ENCODE measurements around the gene C10orf71.
A peak's percentile ranks its signal among the peaks of the same experiment; 100 is the strongest.

C10orf71 gene

DNA sequence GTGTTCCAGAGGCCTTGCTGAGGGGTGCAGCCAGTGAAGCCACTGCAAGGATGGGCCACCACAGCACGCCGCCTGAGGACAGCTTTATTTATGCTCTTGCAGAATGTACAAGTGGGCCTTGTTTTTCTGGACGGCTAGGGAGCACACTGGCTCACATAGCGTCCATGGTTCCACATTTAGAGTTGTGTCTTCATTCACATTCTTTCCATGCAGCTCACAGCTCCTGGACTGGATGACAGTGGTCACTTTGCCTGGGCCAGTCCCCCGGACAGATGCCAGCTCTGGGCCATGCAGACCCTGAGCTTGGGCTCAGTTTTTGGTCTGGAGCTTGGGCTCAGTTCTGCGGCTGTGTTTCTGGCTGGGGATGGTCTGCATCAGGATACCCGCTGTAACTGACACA lies 2.6 kb upstream of the C10orf71 start:
- peaks cover 68% of the 10 kb centered on the region for H3K27me3 ChIP-seq (ENCODE audit: control insufficient read depth, insufficient read depth, low read length)
- no peak overlapping the region for H3K4me3 ChIP-seq (ENCODE audit: low read length)
- no peak overlapping the region for H3K9ac ChIP-seq (ENCODE audit: low read depth, low read length)
- peaks cover 6% of the 10 kb centered on the region for H3K4me1 ChIP-seq (ENCODE audit: control insufficient read depth, insufficient read depth, low read length)
- H3K4me2 ChIP-seq (ENCODE audit: low read length): no peak overlapping the region
- no peaks in the 10 kb centered on the region for H3K36me3 ChIP-seq (ENCODE audit: insufficient read depth, low read length)
- no peaks in the 10 kb centered on the region for H3K9me3 ChIP-seq (replicated peaks; ENCODE audit: low read length)

GRCh38 chr10:49296836-49297235 lies 2.1 kb upstream of the C10orf71 start:
- Histone ChIP-seq H3K9me3 (replicated peaks; ENCODE audit: low read length) (no peaks in the 10 kb centered on the region), H3K4me3 (ENCODE audit: low read length) (no peak overlapping the region), H3K27me3 (ENCODE audit: control insufficient read depth, insufficient read depth, low read length) (peaks cover 69% of the 10 kb centered on the region), H3K4me2 (ENCODE audit: low read length) (no peak overlapping the region), H3K4me1 (ENCODE audit: control insufficient read depth, insufficient read depth, low read length) (peaks cover 6% of the 10 kb centered on the region), H3K36me3 (ENCODE audit: insufficient read depth, low read length) (no peaks in the 10 kb centered on the region), H3K9ac (ENCODE audit: low read depth, low read length) (no peak overlapping the region)

DNA sequence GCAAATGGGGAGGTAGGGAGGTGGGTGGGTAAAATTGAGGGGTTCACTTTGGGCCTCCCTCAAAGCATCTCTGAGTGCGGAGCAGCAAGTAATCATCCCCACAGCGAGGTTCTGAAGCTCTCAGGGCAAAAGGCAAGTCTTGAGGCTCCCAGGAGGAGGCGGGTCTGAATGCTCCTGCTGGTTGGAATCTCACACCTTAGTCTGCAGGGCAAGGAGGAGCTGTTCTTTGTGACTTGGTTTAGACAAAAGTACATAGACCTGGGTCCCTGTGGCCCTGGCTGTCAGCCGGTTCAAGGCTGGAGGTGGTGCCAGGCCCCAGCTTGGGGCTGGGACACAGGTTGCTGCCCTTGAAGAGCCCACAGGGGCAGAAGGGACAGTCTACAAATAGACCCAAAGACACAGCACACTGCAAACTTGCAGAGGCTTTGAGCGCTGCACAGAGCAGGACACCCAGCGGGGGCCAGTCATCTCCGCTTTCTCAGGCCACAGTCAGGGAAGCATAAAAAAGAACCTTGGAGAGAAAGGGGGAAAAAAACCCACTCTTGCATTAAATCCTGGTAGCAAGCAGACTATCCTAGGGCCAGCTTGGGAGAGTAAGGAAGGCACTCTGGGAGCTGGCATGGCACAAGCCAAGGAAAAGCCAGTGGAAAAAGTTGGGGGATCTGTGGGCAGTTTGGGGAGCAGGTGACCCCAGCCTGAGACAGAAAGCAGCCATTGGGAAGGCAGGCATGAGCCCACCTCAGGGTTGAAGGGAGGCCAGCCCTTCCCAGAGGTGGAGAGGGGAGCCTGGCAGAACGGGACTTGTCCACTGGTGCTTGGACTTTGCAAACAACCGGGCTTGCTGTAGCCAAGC lies 926 bp upstream of the C10orf71 start:
- Histone ChIP-seq H3K36me3 (ENCODE audit: insufficient read depth, low read length) (no peaks in the 10 kb centered on the region), H3K9ac (ENCODE audit: low read depth, low read length) (no peak overlapping the region), H3K4me3 (ENCODE audit: low read length) (no peak overlapping the region), H3K27me3 (ENCODE audit: control insufficient read depth, insufficient read depth, low read length) (peaks cover 68% of the 10 kb centered on the region), H3K9me3 (replicated peaks; ENCODE audit: low read length) (no peaks in the 10 kb centered on the region), H3K4me1 (ENCODE audit: control insufficient read depth, insufficient read depth, low read length) (peaks cover 6% of the 10 kb centered on the region), H3K4me2 (ENCODE audit: low read length) (no peak overlapping the region)

GRCh38 chr10:49298671-49298982 lies 343 bp upstream of the C10orf71 start:
- no peak overlapping the region for H3K4me3 ChIP-seq (ENCODE audit: low read length)
- no peaks in the 10 kb centered on the region for H3K9me3 ChIP-seq (replicated peaks; ENCODE audit: low read length)
- H3K36me3 ChIP-seq (ENCODE audit: insufficient read depth, low read length): no peaks in the 10 kb centered on the region
- no peak overlapping the region for H3K9ac ChIP-seq (ENCODE audit: low read depth, low read length)
- peaks cover 68% of the 10 kb centered on the region for H3K27me3 ChIP-seq (ENCODE audit: control insufficient read depth, insufficient read depth, low read length)
- H3K4me1 ChIP-seq (ENCODE audit: control insufficient read depth, insufficient read depth, low read length): peaks cover 6% of the 10 kb centered on the region
- H3K4me2 ChIP-seq (ENCODE audit: low read length): peak overlapping the region; percentile 36

DNA sequence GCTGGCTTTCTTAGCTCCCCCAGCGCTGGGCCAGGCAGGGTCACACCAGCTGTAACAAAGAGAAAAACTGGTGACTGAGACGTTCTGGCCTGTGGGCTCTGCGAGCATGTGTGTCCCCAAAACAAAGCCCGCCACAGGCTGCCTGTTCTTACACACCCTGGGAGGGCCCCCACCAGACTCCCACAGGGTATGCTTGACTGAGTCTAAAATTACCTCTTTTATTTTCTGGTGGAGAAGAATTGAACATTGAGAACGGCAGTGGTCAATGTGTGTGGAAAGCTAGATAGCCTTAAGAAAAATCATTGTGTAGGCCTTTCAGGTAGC lies 808 bp downstream of the C10orf71 start:
- Histone ChIP-seq H3K4me1 (ENCODE audit: control insufficient read depth, insufficient read depth, low read length) (peaks cover 6% of the 10 kb centered on the region), H3K4me2 (ENCODE audit: low read length) (no peak overlapping the region), H3K36me3 (ENCODE audit: insufficient read depth, low read length) (no peaks in the 10 kb centered on the region), H3K9me3 (replicated peaks; ENCODE audit: low read length) (no peaks in the 10 kb centered on the region), H3K4me3 (ENCODE audit: low read length) (no peak overlapping the region), H3K9ac (ENCODE audit: low read depth, low read length) (no peak overlapping the region), H3K27me3 (ENCODE audit: control insufficient read depth, insufficient read depth, low read length) (peaks cover 70% of the 10 kb centered on the region)

DNA sequence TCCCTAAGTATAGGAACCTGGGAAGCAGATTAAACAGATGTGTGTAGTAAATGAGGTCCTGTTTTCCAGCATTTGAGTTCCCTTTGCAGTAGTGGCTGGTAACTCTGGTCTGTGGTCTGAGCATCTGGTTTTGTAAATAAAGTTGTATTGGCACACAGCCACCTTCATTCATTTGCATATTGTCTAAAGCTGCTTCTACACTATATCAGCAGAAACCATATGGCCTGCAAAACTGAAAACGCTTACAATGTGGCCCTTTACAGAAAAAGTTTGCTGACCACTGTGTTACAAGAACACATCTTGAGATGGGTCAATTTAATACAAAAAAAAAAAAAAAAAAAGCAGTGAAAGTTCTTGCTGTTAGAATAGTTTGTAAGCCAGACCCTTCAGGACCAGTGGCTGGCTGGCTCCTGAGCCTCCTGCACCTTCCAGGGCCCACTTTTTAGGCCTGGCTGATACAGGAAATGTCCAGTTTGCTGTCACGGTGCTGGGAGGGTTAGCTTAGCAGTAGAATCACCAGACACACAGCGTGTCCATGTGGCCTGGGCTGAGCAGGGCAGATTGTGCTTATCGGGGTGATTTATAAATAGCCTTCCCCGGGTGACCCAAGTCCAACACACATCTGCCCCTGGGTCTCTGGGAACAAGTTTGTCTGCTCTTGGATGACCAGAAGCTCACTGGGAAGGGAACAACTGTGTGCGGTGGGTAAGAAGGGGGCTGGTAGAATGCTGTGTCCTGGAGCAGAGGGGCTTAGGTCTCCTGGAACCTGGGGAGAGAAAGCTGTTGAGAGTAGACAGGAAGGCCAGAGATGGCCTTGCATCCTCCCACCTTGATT lies 1.4 kb downstream of the C10orf71 start:
- Histone ChIP-seq H3K27me3 (ENCODE audit: control insufficient read depth, insufficient read depth, low read length) (peaks cover 65% of the 10 kb centered on the region), H3K4me1 (ENCODE audit: control insufficient read depth, insufficient read depth, low read length) (peaks cover 6% of the 10 kb centered on the region), H3K4me2 (ENCODE audit: low read length) (no peak overlapping the region), H3K9me3 (replicated peaks; ENCODE audit: low read length) (no peaks in the 10 kb centered on the region), H3K9ac (ENCODE audit: low read depth, low read length) (no peak overlapping the region), H3K36me3 (ENCODE audit: insufficient read depth, low read length) (no peaks in the 10 kb centered on the region), H3K4me3 (ENCODE audit: low read length) (no peak overlapping the region)

- no peaks in the 10 kb centered on the region for H3K36me3 ChIP-seq (ENCODE audit: insufficient read depth, low read length)
- no peak overlapping the region for H3K4me3 ChIP-seq (ENCODE audit: low read length)
- no peak overlapping the region for H3K9ac ChIP-seq (ENCODE audit: low read depth, low read length)
- H3K27me3 ChIP-seq (ENCODE audit: control insufficient read depth, insufficient read depth, low read length): peaks cover 60% of the 10 kb centered on the region
- H3K9me3 ChIP-seq (replicated peaks; ENCODE audit: low read length): no peaks in the 10 kb centered on the region
- peaks cover 6% of the 10 kb centered on the region for H3K4me1 ChIP-seq (ENCODE audit: control insufficient read depth, insufficient read depth, low read length)
- H3K4me2 ChIP-seq (ENCODE audit: low read length): no peak overlapping the region
These were observed 2.3 kb downstream of the C10orf71 start for GRCh38 chr10:49301302-49301701.

DNA sequence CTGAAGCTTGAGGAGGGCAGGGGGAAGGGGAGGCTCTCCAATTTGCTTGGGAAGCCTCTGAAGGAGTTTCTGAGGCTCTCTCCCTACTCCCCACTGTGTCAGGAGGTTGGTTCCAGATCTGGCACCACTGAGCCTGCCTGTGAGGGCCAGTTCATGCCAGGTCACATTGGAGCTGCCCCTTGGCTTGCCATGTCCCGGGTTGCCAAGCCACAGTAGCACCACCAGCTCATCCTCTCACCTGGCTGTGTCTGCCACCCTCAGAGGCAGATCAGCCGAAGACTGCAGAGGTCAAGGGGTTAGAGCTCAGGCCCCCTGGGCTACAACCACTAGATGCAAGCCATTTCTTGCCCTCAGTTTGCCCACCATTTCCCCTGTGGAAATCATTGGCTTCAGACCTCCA lies 3.1 kb downstream of the C10orf71 start:
- H3K4me2 ChIP-seq (ENCODE audit: low read length): no peak overlapping the region
- H3K4me3 ChIP-seq (ENCODE audit: low read length): no peak overlapping the region
- H3K9ac ChIP-seq (ENCODE audit: low read depth, low read length): no peak overlapping the region
- peaks cover 6% of the 10 kb centered on the region for H3K4me1 ChIP-seq (ENCODE audit: control insufficient read depth, insufficient read depth, low read length)
- no peaks in the 10 kb centered on the region for H3K9me3 ChIP-seq (replicated peaks; ENCODE audit: low read length)
- no peaks in the 10 kb centered on the region for H3K36me3 ChIP-seq (ENCODE audit: insufficient read depth, low read length)
- peaks cover 59% of the 10 kb centered on the region for H3K27me3 ChIP-seq (ENCODE audit: control insufficient read depth, insufficient read depth, low read length)

GRCh38 chr10:49303711-49304110 lies 4.7 kb downstream of the C10orf71 start:
- Histone ChIP-seq H3K4me3 (ENCODE audit: low read length) (no peak overlapping the region), H3K9ac (ENCODE audit: low read depth, low read length) (no peak overlapping the region), H3K36me3 (ENCODE audit: insufficient read depth, low read length) (no peaks in the 10 kb centered on the region), H3K4me2 (ENCODE audit: low read length) (no peak overlapping the region), H3K4me1 (ENCODE audit: control insufficient read depth, insufficient read depth, low read length) (peaks cover 6% of the 10 kb centered on the region), H3K9me3 (replicated peaks; ENCODE audit: low read length) (no peaks in the 10 kb centered on the region), H3K27me3 (ENCODE audit: control insufficient read depth, insufficient read depth, low read length) (peaks cover 44% of the 10 kb centered on the region)

- H3K36me3 ChIP-seq (ENCODE audit: insufficient read depth, low read length): no peaks in the 10 kb centered on the region
- H3K27me3 ChIP-seq (ENCODE audit: control insufficient read depth, insufficient read depth, low read length): peaks cover 41% of the 10 kb centered on the region
- no peak overlapping the region for H3K9ac ChIP-seq (ENCODE audit: low read depth, low read length)
- H3K4me2 ChIP-seq (ENCODE audit: low read length): no peak overlapping the region
- peaks cover 2% of the 10 kb centered on the region for H3K4me1 ChIP-seq (ENCODE audit: control insufficient read depth, insufficient read depth, low read length)
- H3K4me3 ChIP-seq (ENCODE audit: low read length): no peak overlapping the region
- H3K9me3 ChIP-seq (replicated peaks; ENCODE audit: low read length): no peaks in the 10 kb centered on the region
These were observed 5.2 kb downstream of the C10orf71 start for GRCh38 chr10:49304137-49304536.

GRCh38 chr10:49307921-49308320 lies 9.0 kb downstream of the C10orf71 start:
- H3K9ac ChIP-seq (ENCODE audit: low read depth, low read length): no peak overlapping the region
- H3K4me3 ChIP-seq (ENCODE audit: low read length): no peak overlapping the region
- H3K36me3 ChIP-seq (ENCODE audit: insufficient read depth, low read length): no peaks in the 10 kb centered on the region
- peaks cover 31% of the 10 kb centered on the region for H3K27me3 ChIP-seq (ENCODE audit: control insufficient read depth, insufficient read depth, low read length)
- no peak overlapping the region for H3K4me2 ChIP-seq (ENCODE audit: low read length)
- no peaks in the 10 kb centered on the region for H3K4me1 ChIP-seq (ENCODE audit: control insufficient read depth, insufficient read depth, low read length)
- no peaks in the 10 kb centered on the region for H3K9me3 ChIP-seq (replicated peaks; ENCODE audit: low read length)

- Histone ChIP-seq H3K4me3 (ENCODE audit: low read length) (no peak overlapping the region), H3K9me3 (replicated peaks; ENCODE audit: low read length) (no peaks in the 10 kb centered on the region), H3K36me3 (ENCODE audit: insufficient read depth, low read length) (no peaks in the 10 kb centered on the region), H3K4me1 (ENCODE audit: control insufficient read depth, insufficient read depth, low read length) (no peaks in the 10 kb centered on the region), H3K27me3 (ENCODE audit: control insufficient read depth, insufficient read depth, low read length) (peaks cover 30% of the 10 kb centered on the region), H3K9ac (ENCODE audit: low read depth, low read length) (no peak overlapping the region), H3K4me2 (ENCODE audit: low read length) (no peak overlapping the region)
These were observed 9.9 kb downstream of the C10orf71 start for GRCh38 chr10:49308881-49309280.
